GM12878 (cell line): ENCODE measurements around the gene TAX1BP3. TPM values are rescaled to one million over a fixed set of nuclear protein-coding genes. Genes with fewer than 3 reads are reported as not detected.

ENCODE experiments used
- ATAC-seq: fragments of 200-7000 bp; cut with Tn5 transposase; 3 replicates; pipeline ENCODE4 v1.9.1; 2020; ENCODE audit warnings: mild to moderate bottlenecking, moderate library complexity
- BruUV-seq: library from RNA; stranded (reverse); fragments of 400-500 nt; replicated peaks from 2 replicates; lab custom pipeline; 2021; lab: Mats Ljungman, UMichigan
- CTCF ChIA-PET: fragments of 300-600 bp; sonication (Branson Sonifier 250); formaldehyde crosslinking; extraction: SDS; loops from one replicate; lab custom pipeline; 2021; ENCODE audit warnings: inconsistent platforms; lab: Yijun Ruan, JAX
- POLR2A ChIA-PET: fragments of 350-600 bp; formaldehyde crosslinking; extraction: SDS; loops from one replicate; lab custom pipeline; 2021; ENCODE audit warnings: inconsistent platforms; lab: Charles Lee
- RAD21 ChIA-PET: fragments of 300-600 bp; sonication (Branson Sonifier 250); formaldehyde crosslinking; loops from one replicate; lab custom pipeline; 2023; ENCODE audit warnings: antibody characterized with exemption; ENCODE audit not compliant: unreplicated experiment; lab: Charles Lee
- SMC1A ChIA-PET: fragments of 300-600 bp; sonication (Branson Sonifier 250); formaldehyde crosslinking; loops from one replicate; lab custom pipeline; 2023; ENCODE audit not compliant: unreplicated experiment, uncharacterized antibody; lab: Charles Lee
- DNase-seq: peaks from one replicate; pipeline ENCODE4 v3.0.0-alpha.2; 2011; ENCODE audit warnings: low read depth, low spot score
- FAIRE-seq: peaks from 3 replicates; lab custom pipeline; 2011; peaks lifted over from hg19 to GRCh38; lab: Jason Lieb, UNC
- H2AFZ ChIP-seq: 2 replicates; pipeline ENCODE4 v1.6.0; 2011; ENCODE audit warnings: low read depth, low read length, control low read depth; ENCODE audit not compliant: control insufficient read depth
- H3K27ac ChIP-seq: 2 replicates; pipeline ENCODE4 v1.5.1; 2011; ENCODE audit warnings: control low read depth; ENCODE audit not compliant: control insufficient read depth, insufficient read depth
- H3K27me3 ChIP-seq, 2 experiments: replicated peaks in 1 of 2; 2 replicates each; pipeline versions ENCODE4 v1.6.0 to v1.6.1; 2011; ENCODE audit warnings: low read length in 1 of 2; ENCODE audit not compliant: control insufficient read depth in 2 of 2, insufficient read depth in 2 of 2
- H3K36me3 ChIP-seq, 2 experiments: 2 replicates each; pipeline ENCODE4 v1.5.1; 2011; ENCODE audit warnings: low read length in 1 of 2; ENCODE audit not compliant: control insufficient read depth in 2 of 2, insufficient read depth in 2 of 2
- H3K4me1 ChIP-seq: 2 replicates; pipeline ENCODE4 v1.6.1; 2011; ENCODE audit warnings: mild to moderate bottlenecking, low read length, moderate library complexity, mixed read lengths; ENCODE audit not compliant: control insufficient read depth, insufficient read depth
- H3K4me2 ChIP-seq: 2 replicates; pipeline ENCODE4 v1.6.0; 2011; ENCODE audit warnings: control low read depth; ENCODE audit not compliant: control insufficient read depth, insufficient read depth
- H3K4me3 ChIP-seq: fragments of 200-600 bp; sonication (generic); 2 replicates; pipeline ENCODE4 v1.5.1; 2016
- H3K79me2 ChIP-seq: 2 replicates; pipeline ENCODE4 v1.6.0; 2011; ENCODE audit warnings: low read length; ENCODE audit not compliant: control insufficient read depth, insufficient read depth
- H3K9ac ChIP-seq: 2 replicates; pipeline ENCODE4 v1.8.0; 2011; ENCODE audit warnings: low read length, control low read depth, mixed read lengths; ENCODE audit not compliant: control insufficient read depth, insufficient read depth
- H3K9me3 ChIP-seq: replicated peaks from 3 replicates; pipeline ENCODE4 v1.5.1; 2011; ENCODE audit warnings: mild to moderate bottlenecking, low read length; ENCODE audit not compliant: control insufficient read depth, insufficient read depth
- H4K20me1 ChIP-seq: 2 replicates; pipeline ENCODE4 v1.6.0; 2011; ENCODE audit not compliant: control insufficient read depth, insufficient read depth
- CBX5 ChIP-seq: sonication (generic); IDR thresholded peaks from 2 replicates; pipeline ENCODE4 v1.6.1; 2016; ENCODE audit warnings: low read depth, moderate library complexity, mild to moderate bottlenecking, inconsistent platforms
- RAD21 ChIP-seq: IDR thresholded peaks from 2 replicates; pipeline ENCODE4 v1.6.1; 2011; ENCODE audit warnings: mild to moderate bottlenecking, low read depth, low read length, moderate library complexity; ENCODE audit not compliant: insufficient read depth
- SMARCA5 ChIP-seq: fragments of 450-650 bp; IDR thresholded peaks from 2 replicates; pipeline ENCODE4 v1.6.1; 2017; ENCODE audit warnings: mild to moderate bottlenecking
- WGBS: methylation state at CpG from one replicate; pipeline ENCODE4 v1.1.6; 2016; ENCODE audit warnings: low lambda C conversion rate; ENCODE audit not compliant: insufficient replicate concordance, insufficient coverage; ENCODE audit errors: missing lambda C conversion rate; 5-methylcytosine and 5-hydroxymethylcytosine counted together
- in situ Hi-C: fragments of 300-500 bp; cut with MboI; formaldehyde crosslinking; loops from 9 replicates; pipeline ENCODE4 v1.14.3; 2018; ENCODE audit warnings: mixed read lengths
- intact Hi-C: fragments of 100-400 bp; cut with micrococcal nuclease; formaldehyde crosslinking; loops from one replicate; pipeline ENCODE4 v1.14.2; 2022; ENCODE audit not compliant: unreplicated experiment
- polyA plus RNA-seq, 11 experiments: library from polyadenylated mRNA; depleted of rRNA in 4 of 11; unstranded in 6 of 11; stranded (reverse) in 5 of 11; fragments of >200 nt; fragmentation: Nextera tagmentation in 4 of 11; fragmentation: Illumina TruSeq in 1 of 11; extraction: Ambion mirVana in 4 of 11; extraction: Trizol in 1 of 11; gene quantifications; 1 replicate in 1 of 11; 2 replicates in 10 of 11; pipeline versions ENCODE4 v1.2.1 to v1.2.3, GENCODE V29; 2011 to 2016; ENCODE audit warnings: inconsistent platforms in 2 of 11, missing spikeins in 2 of 11, low read depth in 1 of 11
- total RNA-seq, 4 experiments: library from RNA; depleted of rRNA in 3 of 4; stranded (reverse); fragments of >200 nt in 3 of 4; fragmentation: Illumina TruSeq in 1 of 4; extraction: Trizol in 1 of 4; gene quantifications; 2 replicates each; pipeline versions ENCODE4 v1.2.1 to v1.2.3, GENCODE V29; 2013 to 2021
- TF ChIP-seq, protein P1 (sequence below), 3 experiments: IDR thresholded peaks in 2 of 3; conservative IDR thresholded peaks in 1 of 3; 2 replicates each; pipeline ENCODE4 v1.5.1; 2011; ENCODE audit warnings: low read depth in 3 of 3, low read length in 3 of 3, mild to moderate bottlenecking in 3 of 3, control low read depth in 2 of 3, moderate library complexity in 2 of 3, inconsistent platforms in 1 of 3, mixed read lengths in 1 of 3; ENCODE audit not compliant: control insufficient read depth in 2 of 3, insufficient read depth in 1 of 3; ENCODE audit errors: extremely low read depth in 1 of 3

TAX1BP3 gene
- total and polyA plus RNA-seq, 10 of the 15 experiments (the other 5 are each of a cell fraction or from before 2014, with no cell fraction given): 1.00 to 40.4 (median 15.4) TPM

DNA sequence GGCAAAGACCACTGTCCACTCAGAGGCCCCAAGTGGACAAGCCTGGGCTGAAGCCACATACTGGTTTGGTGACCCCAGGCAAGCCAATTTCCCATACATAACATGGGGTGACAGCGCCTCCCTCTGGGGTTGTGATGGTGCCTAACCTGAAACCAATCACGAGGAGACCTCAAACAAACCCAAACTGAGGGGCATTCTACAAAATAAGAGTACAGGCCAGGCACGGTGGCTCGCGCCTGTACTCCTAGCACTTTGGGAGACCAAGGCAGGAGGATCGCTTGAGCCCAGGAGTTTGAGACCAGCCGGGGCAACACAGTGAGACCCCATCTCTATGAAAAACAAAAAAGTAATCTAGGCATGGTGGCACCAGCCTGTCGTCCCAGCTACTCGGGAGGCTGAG lies 24.0 kb upstream of the TAX1BP3 start:
- TF ChIP-seq RAD21 (0 out of 2 replicates have a peak, but pooled peaks have one; percentile 17), CBX5 (no peak), SMARCA5 (0 out of 2 replicates have a peak, but pooled peaks have one; percentile 33)
- TF ChIP-seq, protein P1, sequence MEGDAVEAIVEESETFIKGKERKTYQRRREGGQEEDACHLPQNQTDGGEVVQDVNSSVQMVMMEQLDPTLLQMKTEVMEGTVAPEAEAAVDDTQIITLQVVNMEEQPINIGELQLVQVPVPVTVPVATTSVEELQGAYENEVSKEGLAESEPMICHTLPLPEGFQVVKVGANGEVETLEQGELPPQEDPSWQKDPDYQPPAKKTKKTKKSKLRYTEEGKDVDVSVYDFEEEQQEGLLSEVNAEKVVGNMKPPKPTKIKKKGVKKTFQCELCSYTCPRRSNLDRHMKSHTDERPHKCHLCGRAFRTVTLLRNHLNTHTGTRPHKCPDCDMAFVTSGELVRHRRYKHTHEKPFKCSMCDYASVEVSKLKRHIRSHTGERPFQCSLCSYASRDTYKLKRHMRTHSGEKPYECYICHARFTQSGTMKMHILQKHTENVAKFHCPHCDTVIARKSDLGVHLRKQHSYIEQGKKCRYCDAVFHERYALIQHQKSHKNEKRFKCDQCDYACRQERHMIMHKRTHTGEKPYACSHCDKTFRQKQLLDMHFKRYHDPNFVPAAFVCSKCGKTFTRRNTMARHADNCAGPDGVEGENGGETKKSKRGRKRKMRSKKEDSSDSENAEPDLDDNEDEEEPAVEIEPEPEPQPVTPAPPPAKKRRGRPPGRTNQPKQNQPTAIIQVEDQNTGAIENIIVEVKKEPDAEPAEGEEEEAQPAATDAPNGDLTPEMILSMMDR (IDR thresholded peaks at IDR 0.05 in 2 of 3, conservative IDR thresholded peaks at IDR 0.05 in 1 of 3; ENCODE audit: control insufficient read depth in 2 of 3, extremely low read depth in 1 of 3, insufficient read depth in 1 of 3, low read depth in 3 of 3, low read length in 3 of 3): peak in 2 of 3 experiments; percentile 12 to 15; a peak in 1 of 6 replicates
- H4K20me1 ChIP-seq: no peaks in the 10 kb centered on the region
- H3K27ac ChIP-seq: no peak overlapping the region
- H3K4me3 ChIP-seq: no peak overlapping the region
- H2AFZ ChIP-seq: no peak overlapping the region
- intact Hi-C loops: loop anchor here (2.0 to 5.0 kb wide), 2 partner anchors 35 to 104 kb away; no protein-coding TSS in a partner anchor
- DNase-seq (no peak), FAIRE-seq (no peak), ATAC-seq (no peak)
- peaks cover 13% of the 10 kb centered on the region for H3K79me2 ChIP-seq
- H3K27me3 ChIP-seq: no peaks in the 10 kb centered on the region
- 77% methylated on average over 9 of the region's 9 CpGs for WGBS
- H3K4me1 ChIP-seq: peaks cover 32% of the 10 kb centered on the region
- H3K4me2 ChIP-seq: no peak overlapping the region
- H3K9me3 ChIP-seq: peaks cover 2% of the 10 kb centered on the region; the same call in 1 of the 3 replicates
- POLR2A ChIA-PET: interaction anchor here (0.7 kb wide), 1 partner anchor 124 kb away, joined by 3 read pairs; no protein-coding TSS in a partner anchor
- H3K36me3 ChIP-seq: no peaks in the 10 kb centered on the region; a peak in 1 of 4 replicates
- SMC1A ChIA-PET: interaction anchor here (1.7 kb wide), 1 partner anchor 18 kb away, joined by 3 read pairs; no protein-coding TSS in a partner anchor
- in situ Hi-C loops: no loop called here
- no TSS peak for BruUV-seq
- CTCF ChIA-PET: interaction anchor here (1.0 to 2.5 kb wide), 5 partner anchors 10 to 90 kb away, joined by 3 to 10 read pairs (median 7); no protein-coding TSS in a partner anchor
- H3K9ac ChIP-seq: no peak overlapping the region
- RAD21 ChIA-PET: no interaction called here
